IMR-90 (cell line): Measurements from ENCODE around the gene ARPIN. TPM values are rescaled to one million over a fixed set of nuclear protein-coding genes. Genes with fewer than 3 reads are reported as not detected.
"Not testable (repeated sequence)": the region's sequence is repeated elsewhere in the genome, so short reads cannot be mapped to it uniquely, and the experiment has no call there.

Experiments
- ATAC-seq: fragments of 200-7000 bp; cut with Tn5 transposase; 2 replicates; pipeline ENCODE4 v1.9.1; 2020; ENCODE audit warnings: low read depth, mild to moderate bottlenecking, moderate library complexity
- BruUV-seq: library from RNA; stranded (reverse); fragments of 400-500 nt; replicated peaks from 2 replicates; lab custom pipeline; 2021; lab: Mats Ljungman, UMichigan
- CTCF ChIA-PET: fragments of 300-600 bp; formaldehyde crosslinking; extraction: SDS; loops from one replicate; lab custom pipeline; 2021; ENCODE audit warnings: antibody characterized with exemption; lab: Yijun Ruan, JAX
- POLR2A ChIA-PET: fragments of 300-600 bp; sonication (Branson Sonifier 250); formaldehyde crosslinking; loops from one replicate; lab custom pipeline; 2022; ENCODE audit warnings: antibody characterized with exemption; ENCODE audit not compliant: unreplicated experiment; lab: Charles Lee
- DNase-seq: peaks from one replicate; pipeline ENCODE4 v3.0.0; 2013
- H2AFZ ChIP-seq: replicated peaks from 2 replicates; pipeline ENCODE3; 2013; ENCODE audit warnings: low read length, mild to moderate bottlenecking; ENCODE audit not compliant: poor library complexity
- H2AK5ac ChIP-seq: 2 replicates; pipeline ENCODE4 v1.6.1; 2013; ENCODE audit warnings: low read depth, low read length, inconsistent platforms
- H2AK9ac ChIP-seq: replicated peaks from 2 replicates; pipeline ENCODE3; 2013; ENCODE audit warnings: mild to moderate bottlenecking, low read depth, low read length, moderate library complexity; ENCODE audit not compliant: poor library complexity
- H2BK120ac ChIP-seq: 2 replicates; pipeline ENCODE4 v1.6.1; 2013; ENCODE audit warnings: low read depth, low read length, inconsistent platforms
- H2BK15ac ChIP-seq: 3 replicates; pipeline ENCODE4 v1.6.1; 2013; ENCODE audit warnings: low read depth, low read length, inconsistent platforms
- H2BK20ac ChIP-seq: 2 replicates; pipeline ENCODE4 v1.6.1; 2013; ENCODE audit warnings: low read depth, mild to moderate bottlenecking, inconsistent platforms, low read length, moderate library complexity
- H2BK5ac ChIP-seq: 2 replicates; pipeline ENCODE4 v1.6.1; 2013; ENCODE audit warnings: mild to moderate bottlenecking, low read depth, low read length, inconsistent platforms; ENCODE audit not compliant: poor library complexity, severe bottlenecking
- H3K14ac ChIP-seq: replicated peaks from 2 replicates; pipeline ENCODE4 v1.6.1; 2013; ENCODE audit warnings: low read depth, low read length, inconsistent platforms
- H3K18ac ChIP-seq: 2 replicates; pipeline ENCODE4 v1.6.1; 2013; ENCODE audit warnings: low read depth, low read length, control low read depth
- H3K23ac ChIP-seq: 2 replicates; pipeline ENCODE4 v1.6.1; 2013; ENCODE audit warnings: low read depth, low read length, inconsistent platforms
- H3K27ac ChIP-seq: 2 replicates; pipeline ENCODE4 v1.5.1; 2013; ENCODE audit warnings: mild to moderate bottlenecking, control low read depth, low read length; ENCODE audit not compliant: insufficient read depth
- H3K27me3 ChIP-seq: 2 replicates; pipeline ENCODE4 v1.6.1; 2013; ENCODE audit warnings: low read length; ENCODE audit not compliant: control insufficient read depth, insufficient read depth
- H3K36me3 ChIP-seq: 2 replicates; pipeline ENCODE4 v1.6.1; 2013; ENCODE audit warnings: low read length, mixed read lengths; ENCODE audit not compliant: control insufficient read depth, insufficient read depth
- H3K4ac ChIP-seq: 2 replicates; pipeline ENCODE4 v1.6.1; 2013; ENCODE audit warnings: low read depth, low read length, inconsistent platforms
- H3K4me1 ChIP-seq: 2 replicates; pipeline ENCODE4 v1.6.1; 2013; ENCODE audit warnings: low read length, mixed read lengths; ENCODE audit not compliant: control insufficient read depth, insufficient read depth
- H3K4me2 ChIP-seq: 2 replicates; pipeline ENCODE4 v1.6.1; 2013; ENCODE audit warnings: low read depth, mild to moderate bottlenecking, control low read depth, low read length, moderate library complexity
- H3K4me3 ChIP-seq: 2 replicates; pipeline ENCODE4 v1.5.1; 2013; ENCODE audit warnings: low read depth, mild to moderate bottlenecking, control low read depth, low read length, moderate library complexity; ENCODE audit not compliant: insufficient read depth
- H3K56ac ChIP-seq: 2 replicates; pipeline ENCODE4 v1.6.1; 2013; ENCODE audit warnings: low read length, inconsistent platforms; ENCODE audit not compliant: insufficient read depth; ENCODE audit errors: extremely low read depth
- H3K79me1 ChIP-seq, 2 experiments: 2 replicates each; pipeline ENCODE4 v1.6.1; 2013; ENCODE audit warnings: low read length in 2 of 2, inconsistent platforms in 1 of 2, low read depth in 1 of 2
- H3K9ac ChIP-seq: 2 replicates; pipeline ENCODE4 v1.6.1; 2013; ENCODE audit warnings: low read depth, low read length, control low read depth
- H3K9me1 ChIP-seq: 2 replicates; pipeline ENCODE4 v1.6.1; 2013; ENCODE audit warnings: low read length, inconsistent platforms; ENCODE audit not compliant: insufficient read depth
- H3K9me3 ChIP-seq: 2 replicates; pipeline ENCODE4 v1.6.1; 2013; ENCODE audit warnings: low read length; ENCODE audit not compliant: control insufficient read depth, insufficient read depth
- H4K20me1 ChIP-seq: 2 replicates; pipeline ENCODE4 v1.6.1; 2013; ENCODE audit warnings: low read length, inconsistent platforms; ENCODE audit not compliant: insufficient read depth
- H4K5ac ChIP-seq: 2 replicates; pipeline ENCODE4 v1.6.1; 2013; ENCODE audit warnings: mild to moderate bottlenecking, low read depth, low read length, control low read depth
- H4K8ac ChIP-seq, 2 experiments: 2 replicates each; pipeline ENCODE4 v1.6.1; 2013; ENCODE audit warnings: low read depth in 2 of 2, low read length in 2 of 2, control low read depth in 1 of 2, inconsistent platforms in 1 of 2
- H4K91ac ChIP-seq: 2 replicates; pipeline ENCODE4 v1.6.1; 2013; ENCODE audit warnings: low read depth, low read length, inconsistent platforms; ENCODE audit not compliant: insufficient read depth
- WGBS, 2 experiments: methylation state at CpG; one replicate each; pipeline versions ENCODE4 v1.1.5 to v1.1.7; 2013; ENCODE audit warnings: missing lambda C conversion rate in 2 of 2; ENCODE audit not compliant: insufficient read length in 1 of 2; ENCODE audit errors: extremely low coverage in 2 of 2; 5-methylcytosine and 5-hydroxymethylcytosine counted together
- dilution Hi-C: fragments of 300-500 bp; cut with HindIII; formaldehyde crosslinking; loops from one replicate; pipeline ENCODE4 v1.14.3; 2018; ENCODE audit warnings: low sequenced_read_pairs; ENCODE audit not compliant: unreplicated experiment
- in situ Hi-C: fragments of 300-500 bp; cut with MboI; formaldehyde crosslinking; loops from 3 replicates; pipeline ENCODE4 v1.14.3; 2019; ENCODE audit warnings: low sequenced_read_pairs, inconsistent platforms, mixed read lengths
- intact Hi-C: fragments of 100-400 bp; cut with micrococcal nuclease; formaldehyde crosslinking; loops from 2 replicates; pipeline ENCODE4 v1.10.0; 2022
- polyA plus RNA-seq, 3 experiments: library from polyadenylated mRNA; depleted of rRNA; stranded (reverse); fragments of >200 nt; gene quantifications; 2 replicates each; pipeline ENCODE4 v1.2.3, GENCODE V29; 2012; ENCODE audit warnings: low replicate concordance in 1 of 3
- total RNA-seq: library from RNA; depleted of rRNA; stranded (reverse); fragments of >200 nt; gene quantifications from 2 replicates; pipeline ENCODE4 v1.2.3, GENCODE V29; 2012

The ARPIN gene
- total and polyA plus RNA-seq, 2 of the 4 experiments (the other 2 are of a cell fraction): 3.9 to 8.8 TPM

DNA sequence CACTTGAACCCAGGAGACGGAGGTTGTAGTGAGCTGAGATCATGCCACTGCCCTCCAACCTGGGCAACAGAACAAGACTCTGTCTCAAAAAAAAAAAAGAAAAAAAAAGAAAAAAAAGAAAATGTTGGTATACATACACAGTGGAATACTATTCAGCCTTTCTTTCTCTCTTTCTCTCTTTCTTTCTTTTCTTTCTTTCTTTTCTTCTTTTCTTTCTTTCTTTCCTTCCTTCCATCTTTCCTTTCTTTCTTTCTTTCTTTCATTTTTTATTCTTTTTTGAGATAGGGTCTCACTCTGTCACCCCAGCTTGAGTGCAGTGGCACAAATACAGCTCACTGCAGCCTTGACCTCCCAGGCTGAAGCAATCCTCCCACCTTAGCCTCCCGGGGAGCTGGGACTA, 26.6 kb upstream of the ARPIN start:
- POLR2A ChIA-PET, in situ Hi-C loops: not testable (repeated sequence)

More for the DNA sequence above, 26.6 kb upstream of the ARPIN start:
- H2BK120ac ChIP-seq, intact Hi-C loops, H3K4me3 ChIP-seq, H3K18ac ChIP-seq, H3K27ac ChIP-seq, DNase-seq, H2AK5ac ChIP-seq, H3K56ac ChIP-seq, H3K9me1 ChIP-seq, H3K4me2 ChIP-seq, H3K9ac ChIP-seq, H2BK5ac ChIP-seq, H4K20me1 ChIP-seq, H2BK15ac ChIP-seq, H3K4me1 ChIP-seq, H2AK9ac ChIP-seq, dilution Hi-C loops, H4K5ac ChIP-seq, H2BK20ac ChIP-seq, H3K14ac ChIP-seq, H3K79me1 ChIP-seq, H3K36me3 ChIP-seq, ATAC-seq, H4K8ac ChIP-seq, H3K4ac ChIP-seq, H3K27me3 ChIP-seq, H4K91ac ChIP-seq, H3K23ac ChIP-seq, H2AFZ ChIP-seq, BruUV-seq, H3K9me3 ChIP-seq: not testable (repeated sequence)
- CTCF ChIA-PET: interaction anchor here (0.8 kb wide), 1 partner anchor 41 kb away, joined by 5 read pairs; no protein-coding TSS in a partner anchor
- 100% methylated on average over 1 of the region's 2 CpGs; no CpG with 5 or more reads in 1 of the 2 experiments for WGBS, 2 experiments
